H1 (cell line): Measurements from ENCODE around the gene BPIFB6. TPM values are rescaled to one million over a fixed set of nuclear protein-coding genes. Genes with fewer than 3 reads are reported as not detected.

Experiments
- CTCF ChIA-PET: fragments of 300-600 bp; sonication (Branson Sonifier 250); formaldehyde crosslinking; loops from one replicate; lab custom pipeline; 2021; ENCODE audit not compliant: partially characterized antibody; lab: Charles Lee
- POLR2A ChIA-PET: fragments of 300-600 bp; sonication (Branson Sonifier 250); formaldehyde crosslinking; loops from one replicate; lab custom pipeline; 2021; ENCODE audit warnings: inconsistent platforms; ENCODE audit not compliant: partially characterized antibody; lab: Charles Lee
- DNase-seq, 2 experiments: peaks; one replicate each; pipeline versions ENCODE4 v3.0.0 to v3.0.0-alpha.2; 2010 to 2022; ENCODE audit warnings: low spot score in 2 of 2, low read depth in 1 of 2, mixed read lengths in 1 of 2
- FAIRE-seq: peaks from 2 replicates; lab custom pipeline; 2011; peaks lifted over from hg19 to GRCh38; lab: Jason Lieb, UNC
- H2AFZ ChIP-seq: 2 replicates; pipeline ENCODE4 v1.8.1; 2012; ENCODE audit warnings: low read length, inconsistent platforms
- H2AK5ac ChIP-seq: 2 replicates; pipeline ENCODE4 v1.6.1; 2013; ENCODE audit warnings: low read depth, low read length
- H2BK120ac ChIP-seq: replicated peaks from 2 replicates; pipeline ENCODE3; 2013; ENCODE audit warnings: low read depth, low read length, inconsistent platforms
- H2BK12ac ChIP-seq: 2 replicates; pipeline ENCODE4 v1.6.1; 2013; ENCODE audit warnings: low read depth, low read length
- H2BK15ac ChIP-seq: 2 replicates; pipeline ENCODE4 v1.6.1; 2013; ENCODE audit warnings: low read length
- H2BK20ac ChIP-seq: 2 replicates; pipeline ENCODE4 v1.6.1; 2013; ENCODE audit warnings: low read length
- H2BK5ac ChIP-seq: 2 replicates; pipeline ENCODE4 v1.6.1; 2013; ENCODE audit warnings: low read depth, low read length
- H3K14ac ChIP-seq: 2 replicates; pipeline ENCODE4 v1.6.1; 2013; ENCODE audit warnings: inconsistent platforms; ENCODE audit not compliant: insufficient read length
- H3K18ac ChIP-seq: 2 replicates; pipeline ENCODE4 v1.6.1; 2013; ENCODE audit warnings: low read length; ENCODE audit errors: extremely low read depth
- H3K23ac ChIP-seq: 2 replicates; pipeline ENCODE4 v1.6.1; 2013; ENCODE audit warnings: inconsistent platforms; ENCODE audit not compliant: insufficient read length
- H3K23me2 ChIP-seq: 2 replicates; pipeline ENCODE4 v1.6.1; 2013; ENCODE audit warnings: low read depth, low read length
- H3K27ac ChIP-seq: 2 replicates; pipeline ENCODE4 v1.6.1; 2011; ENCODE audit warnings: low read depth, low read length, inconsistent platforms
- H3K27me3 ChIP-seq, 4 experiments: replicated peaks in 1 of 4; 1 replicate in 1 of 4; 2 replicates in 3 of 4; pipeline versions ENCODE4 v1.6.1 to v1.8.1; 2011 to 2013; ENCODE audit warnings: low read length in 3 of 4, mild to moderate bottlenecking in 3 of 4, inconsistent platforms in 2 of 4, mixed read lengths in 2 of 4, moderate library complexity in 1 of 4; ENCODE audit not compliant: control insufficient read depth in 3 of 4, insufficient read depth in 3 of 4; ENCODE audit errors: extremely low read depth in 1 of 4
- H3K36me3 ChIP-seq, 4 experiments: 2 replicates each; pipeline versions ENCODE4 v1.6.1 to v1.8.1; 2011 to 2013; ENCODE audit warnings: mild to moderate bottlenecking in 4 of 4, low read length in 3 of 4, moderate library complexity in 2 of 4, control low read depth in 1 of 4, inconsistent platforms in 1 of 4; ENCODE audit not compliant: insufficient read depth in 4 of 4, control insufficient read depth in 2 of 4
- H3K4ac ChIP-seq: replicated peaks from 2 replicates; pipeline ENCODE3; 2013; ENCODE audit warnings: low read length, low read depth, mixed read lengths, inconsistent platforms; ENCODE audit not compliant: insufficient read length
- H3K4me1 ChIP-seq, 4 experiments: replicated peaks in 1 of 4; 1 replicate in 1 of 4; 2 replicates in 3 of 4; pipeline versions ENCODE4 v1.6.1 to v1.8.1; 2011 to 2013; ENCODE audit warnings: low read length in 3 of 4, inconsistent platforms in 2 of 4, mixed read lengths in 1 of 4; ENCODE audit not compliant: insufficient read depth in 4 of 4, control insufficient read depth in 3 of 4
- H3K4me2 ChIP-seq, 2 experiments: 2 replicates each; pipeline versions ENCODE4 v1.6.1 to v1.8.1; 2011 to 2013; ENCODE audit warnings: low read depth in 2 of 2, low read length in 2 of 2, control low read depth in 1 of 2, inconsistent platforms in 1 of 2, mild to moderate bottlenecking in 1 of 2; ENCODE audit not compliant: insufficient read depth in 1 of 2
- H3K4me3 ChIP-seq, 4 experiments: fragments of 200-600, 300-600 bp in 1 of 4; sonication (generic), shearing (Covaris generic), sonication (Bioruptor Twin) in 1 of 4; 2 replicates each; pipeline versions ENCODE4 v1.5.1 to v1.8.1; 2011 to 2016; ENCODE audit warnings: low read length in 4 of 4, low read depth in 3 of 4, control low read depth in 2 of 4, inconsistent platforms in 2 of 4, mild to moderate bottlenecking in 2 of 4, mixed read lengths in 1 of 4, moderate library complexity in 1 of 4; ENCODE audit not compliant: insufficient read depth in 2 of 4; ENCODE audit errors: extremely low read depth in 1 of 4
- H3K56ac ChIP-seq: replicated peaks from 2 replicates; pipeline ENCODE3; 2013; ENCODE audit warnings: low read depth, mild to moderate bottlenecking, mixed read lengths, low read length, inconsistent platforms; ENCODE audit not compliant: insufficient read length
- H3K79me1 ChIP-seq: 2 replicates; pipeline ENCODE4 v1.6.1; 2013; ENCODE audit warnings: low read depth, low read length, control low read depth
- H3K79me2 ChIP-seq, 2 experiments: 2 replicates each; pipeline versions ENCODE4 v1.6.1 to v1.8.1; 2012 to 2013; ENCODE audit warnings: low read length in 2 of 2, mild to moderate bottlenecking in 2 of 2, inconsistent platforms in 1 of 2; ENCODE audit not compliant: insufficient read depth in 2 of 2, control insufficient read depth in 1 of 2
- H3K9ac ChIP-seq, 4 experiments: replicated peaks in 1 of 4; 1 replicate in 1 of 4; 2 replicates in 3 of 4; pipeline versions ENCODE4 v1.6.1 to v1.8.1; 2011 to 2013; ENCODE audit warnings: low read depth in 3 of 4, low read length in 3 of 4, control low read depth in 2 of 4, mild to moderate bottlenecking in 2 of 4, moderate library complexity in 2 of 4, inconsistent platforms in 1 of 4; ENCODE audit errors: extremely low read depth in 1 of 4
- H3K9me3 ChIP-seq, 2 experiments: 2 replicates each; pipeline versions ENCODE4 v1.6.1 to v1.8.1; 2012 to 2013; ENCODE audit warnings: mild to moderate bottlenecking in 2 of 2, moderate library complexity in 2 of 2, control low read depth in 1 of 2, inconsistent platforms in 1 of 2, low read depth in 1 of 2, low read length in 1 of 2, mixed read lengths in 1 of 2; ENCODE audit not compliant: insufficient read depth in 2 of 2
- H4K20me1 ChIP-seq, 2 experiments: replicated peaks in 1 of 2; 2 replicates each; pipeline versions ENCODE3 to v1.8.1; 2011 to 2013; ENCODE audit warnings: inconsistent platforms in 2 of 2, low read length in 2 of 2, mild to moderate bottlenecking in 1 of 2; ENCODE audit not compliant: insufficient read depth in 2 of 2, control insufficient read depth in 1 of 2
- H4K5ac ChIP-seq: 2 replicates; pipeline ENCODE4 v1.6.1; 2013; ENCODE audit warnings: low read length, low read depth, mixed read lengths, inconsistent platforms; ENCODE audit not compliant: insufficient read length
- H4K8ac ChIP-seq: 2 replicates; pipeline ENCODE4 v1.8.0; 2013; ENCODE audit warnings: mild to moderate bottlenecking, moderate library complexity, low read length, inconsistent platforms; ENCODE audit not compliant: insufficient read depth; ENCODE audit errors: extremely low read depth
- H4K91ac ChIP-seq: replicated peaks from 2 replicates; pipeline ENCODE3; 2013; ENCODE audit warnings: low read length, mixed read lengths, inconsistent platforms; ENCODE audit not compliant: insufficient read length
- EP300 ChIP-seq, 2 experiments: IDR thresholded peaks; 1 replicate in 1 of 2; 2 replicates in 1 of 2; pipeline ENCODE4 v1.6.1; 2011 to 2012; ENCODE audit warnings: low read depth in 2 of 2, low read length in 2 of 2, mild to moderate bottlenecking in 2 of 2, borderline replicate concordance in 1 of 2, inconsistent platforms in 1 of 2, moderate library complexity in 1 of 2
- SUZ12 ChIP-seq: fragments of 200-600 bp; sonication (generic); IDR thresholded peaks from 2 replicates; pipeline ENCODE4 v1.6.1; 2012; ENCODE audit warnings: mild to moderate bottlenecking, inconsistent platforms, low read length, moderate library complexity, mixed read lengths
- WGBS, 2 experiments: shearing (Covaris generic) in 1 of 2; methylation state at CpG; one replicate each; pipeline versions ENCODE4 v1.1.6 to v1.1.7; 2013 to 2015; ENCODE audit warnings: low lambda C conversion rate in 2 of 2, mixed read lengths in 2 of 2, inconsistent platforms in 1 of 2, low coverage in 1 of 2, missing lambda C conversion rate in 1 of 2; ENCODE audit not compliant: insufficient replicate concordance in 2 of 2, insufficient coverage in 1 of 2, insufficient read length in 1 of 2; ENCODE audit errors: extremely low coverage in 1 of 2, missing lambda C conversion rate in 1 of 2; 5-methylcytosine and 5-hydroxymethylcytosine counted together
- polyA plus RNA-seq, 7 experiments: library from polyadenylated mRNA; depleted of rRNA in 3 of 7; stranded (reverse) in 5 of 7; unstranded in 2 of 7; fragments of >200 nt in 5 of 7; fragments of 200-250 nt in 2 of 7; gene quantifications; 1 replicate in 5 of 7; 2 replicates in 1 of 7; 4 replicates in 1 of 7; pipeline versions ENCODE4 v1.2.1 to v1.2.3, GENCODE V29; 2011 to 2013; ENCODE audit warnings: missing spikeins in 2 of 7, mixed read lengths in 2 of 7
- total RNA-seq: library from RNA; stranded (reverse); fragmentation: NEBNext Ultra II Directional; extraction: Animal tissue kit (Norgen Biotek cat#: 25700); gene quantifications from 2 replicates; pipeline ENCODE4 v1.2.1, GENCODE V29; 2021

BPIFB6 gene
- total and polyA plus RNA-seq, 2 of the 8 experiments (the other 6 are each of a cell fraction or from before 2014, with no cell fraction given), result not detected

GRCh38 chr20:33006776-33007375, 24.6 kb upstream of the BPIFB6 start:
- Histone ChIP-seq H3K4me1 (no peaks in the 10 kb centered on the region; a peak in 1 of 7 replicates), H2AK5ac (no peak overlapping the region), H4K8ac (no peak overlapping the region), H3K14ac (no peak overlapping the region), H3K23me2 (no peaks in the 10 kb centered on the region), H3K56ac (no peak overlapping the region), H2AFZ (no peak overlapping the region), H3K9ac (no peak overlapping the region), H3K79me2 (no peaks in the 10 kb centered on the region), H4K20me1 (no peaks in the 10 kb centered on the region), H3K9me3 (0 out of 4 replicates have a peak, but pooled peaks cover 0 to 2% of the 10 kb centered on the region in 2 experiments), H3K36me3 (no peaks in the 10 kb centered on the region), H3K23ac (peak overlapping the region; percentile 87), H4K91ac (no peak overlapping the region), H3K27ac (no peak overlapping the region), H3K4me3 (no peak overlapping the region), H2BK15ac (no peak overlapping the region), H3K18ac (no peak overlapping the region), H3K4ac (no peak overlapping the region), H2BK20ac (no peak overlapping the region; the same call in 1 of the 2 replicates), H3K4me2 (no peak overlapping the region), H4K5ac (no peak overlapping the region), H3K79me1 (no peaks in the 10 kb centered on the region), H2BK12ac (no peak overlapping the region), H3K27me3 (no peaks in the 10 kb centered on the region), H2BK120ac (no peak overlapping the region), H2BK5ac (no peak overlapping the region)
- ChIA-PET CTCF (interaction anchor here (0.7 to 9.1 kb wide), 8 partner anchors 9 to 113 kb away, joined by 3 to 86 read pairs (median 4); no protein-coding TSS in a partner anchor), POLR2A (no interaction called here)
- DNase-seq (no peak), FAIRE-seq (no peak)
- TF ChIP-seq EP300 (IDR thresholded peaks at IDR 0.05; ENCODE audit: borderline replicate concordance in 1 of 2, low read depth in 2 of 2, low read length in 2 of 2) (no peak), SUZ12 (no peak)
- WGBS, 2 experiments, result 86% methylated on average over 8 of the region's 8 CpGs; no CpG with 5 or more reads in 1 of the 2 experiments
